ENCODE measurements around the gene GPATCH4. TPM values are rescaled to one million over a fixed set of nuclear protein-coding genes. Genes with fewer than 3 reads are reported as not detected.

The GPATCH4 gene
- total RNA-seq, 1 experiment from 2014 or later = 44.4 TPM

DNA sequence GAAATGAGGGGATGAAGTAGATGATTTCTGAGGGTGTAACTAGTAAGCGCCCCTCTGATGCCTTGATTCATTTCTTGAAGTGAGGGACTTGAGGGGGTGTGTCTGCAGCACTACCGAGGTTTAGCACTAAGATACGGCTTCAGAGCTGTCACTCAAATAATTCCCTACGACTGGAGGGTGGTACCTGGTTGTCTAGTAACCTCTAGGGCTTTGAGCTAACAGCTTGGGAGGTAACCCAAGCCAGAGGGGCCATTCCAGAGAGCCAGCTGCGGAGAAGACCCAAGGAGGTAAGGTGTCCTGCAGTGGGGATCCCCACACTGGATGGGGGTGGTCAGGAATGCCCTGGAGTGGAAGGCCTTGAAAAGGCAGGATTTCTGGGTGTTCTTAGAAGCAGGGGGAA lies 21.8 kb downstream of the GPATCH4 start, which contains the start of gene TTC24:
Gene TTC24, plus strand, starts transcription at position 252 of the 400 bp plus-strand sequence. CDS start 1,642 bp downstream, outside the sequence.
- Histone ChIP-seq H3K4me1 (ENCODE audit: control insufficient read depth, insufficient read depth, low read length) (no peaks in the 10 kb centered on the region), H3K9me3 (ENCODE audit: control insufficient read depth, insufficient read depth, low read depth, low read length) (no peaks in the 10 kb centered on the region), H3K27ac (ENCODE audit: low read length) (no peak within 1 kb of the TSS), H3K4me3 (ENCODE audit: low read depth in 2 of 2, low read length in 2 of 2) (no peak within 1 kb of the TSS), H3K36me3 (ENCODE audit: control insufficient read depth, insufficient read depth, low read length) (no peaks in the 10 kb centered on the region), H3K27me3 (ENCODE audit: control insufficient read depth, insufficient read depth, low read length) (no peaks in the 10 kb centered on the region)
- TF ChIP-seq SIN3A (IDR thresholded peaks at IDR 0.05; ENCODE audit: borderline replicate concordance, insufficient read depth, low read depth, low read length) (no peak), REST (IDR thresholded peaks at IDR 0.05; ENCODE audit: insufficient read depth in 1 of 2, low read depth in 2 of 2, low read length in 1 of 2) (no peak), POLR2AphosphoS5 (IDR thresholded peaks at IDR 0.05; ENCODE audit: low read depth, low read length) (no peak), TCF7L2 (IDR thresholded peaks at IDR 0.05; ENCODE audit: low read depth, low read length) (no peak)
- TF ChIP-seq, protein P1, sequence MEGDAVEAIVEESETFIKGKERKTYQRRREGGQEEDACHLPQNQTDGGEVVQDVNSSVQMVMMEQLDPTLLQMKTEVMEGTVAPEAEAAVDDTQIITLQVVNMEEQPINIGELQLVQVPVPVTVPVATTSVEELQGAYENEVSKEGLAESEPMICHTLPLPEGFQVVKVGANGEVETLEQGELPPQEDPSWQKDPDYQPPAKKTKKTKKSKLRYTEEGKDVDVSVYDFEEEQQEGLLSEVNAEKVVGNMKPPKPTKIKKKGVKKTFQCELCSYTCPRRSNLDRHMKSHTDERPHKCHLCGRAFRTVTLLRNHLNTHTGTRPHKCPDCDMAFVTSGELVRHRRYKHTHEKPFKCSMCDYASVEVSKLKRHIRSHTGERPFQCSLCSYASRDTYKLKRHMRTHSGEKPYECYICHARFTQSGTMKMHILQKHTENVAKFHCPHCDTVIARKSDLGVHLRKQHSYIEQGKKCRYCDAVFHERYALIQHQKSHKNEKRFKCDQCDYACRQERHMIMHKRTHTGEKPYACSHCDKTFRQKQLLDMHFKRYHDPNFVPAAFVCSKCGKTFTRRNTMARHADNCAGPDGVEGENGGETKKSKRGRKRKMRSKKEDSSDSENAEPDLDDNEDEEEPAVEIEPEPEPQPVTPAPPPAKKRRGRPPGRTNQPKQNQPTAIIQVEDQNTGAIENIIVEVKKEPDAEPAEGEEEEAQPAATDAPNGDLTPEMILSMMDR (IDR thresholded peaks at IDR 0.05) = no peak
- ChIA-PET POLR2A (no interaction called here), CTCF (interaction anchor here (0.6 to 1.6 kb wide), 4 partner anchors 29 to 97 kb away, joined by 3 to 10 read pairs (median 6); no protein-coding TSS in a partner anchor)
- intact Hi-C loops (cut with micrococcal nuclease; ENCODE audit: unreplicated experiment) = no loop called here
- no peak for DNase-seq (ENCODE audit: low read depth, low spot score)
- ATAC-seq = no peak
- in situ Hi-C loops (cut with HindIII; ENCODE audit: low pct_unique_long_range_greater_than_20kb, low sequenced_read_pairs) = no loop called here
- BruUV-seq (replicated peaks) = no TSS peak

DNA sequence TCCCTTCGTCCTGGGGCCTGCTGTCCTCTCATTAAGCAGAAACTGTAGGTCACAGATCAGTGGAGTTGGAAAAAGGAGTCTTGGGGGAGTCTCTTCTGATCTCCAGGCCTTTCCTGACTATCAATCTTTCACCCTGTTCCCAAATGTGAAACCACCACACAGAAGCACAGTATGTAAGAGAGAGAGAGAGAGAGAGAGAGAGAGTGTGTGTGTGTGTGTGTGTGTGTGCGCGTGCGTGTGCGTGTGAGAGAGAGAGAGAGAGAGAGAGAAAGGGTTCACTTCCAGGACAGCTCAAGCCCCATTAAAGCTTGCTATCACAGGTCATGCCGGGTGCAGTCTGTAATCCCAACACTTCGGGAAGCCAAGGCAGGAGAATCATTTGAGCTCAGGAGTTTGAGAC lies 23.2 kb downstream of the GPATCH4 start:
- CTCF ChIA-PET = interaction anchor here (0.5 to 1.3 kb wide), 3 partner anchors 35 to 120 kb away, joined by 3 to 10 read pairs (median 5); no protein-coding TSS in a partner anchor
- DNase-seq (ENCODE audit: low read depth, low spot score) (no peak), ATAC-seq (no peak)
- intact Hi-C loops (cut with micrococcal nuclease; ENCODE audit: unreplicated experiment) (no loop called here), in situ Hi-C loops (cut with HindIII; ENCODE audit: low pct_unique_long_range_greater_than_20kb, low sequenced_read_pairs) (no loop called here)
- no peak overlapping the region for H3K4me3 ChIP-seq (ENCODE audit: low read depth in 2 of 2, low read length in 2 of 2)
- TF ChIP-seq TCF7L2 (IDR thresholded peaks at IDR 0.05; ENCODE audit: low read depth, low read length) (no peak), POLR2AphosphoS5 (IDR thresholded peaks at IDR 0.05; ENCODE audit: low read depth, low read length) (no peak), REST (IDR thresholded peaks at IDR 0.05; ENCODE audit: insufficient read depth in 1 of 2, low read depth in 2 of 2, low read length in 1 of 2) (no peak), SIN3A (IDR thresholded peaks at IDR 0.05; ENCODE audit: borderline replicate concordance, insufficient read depth, low read depth, low read length) (no peak)
- TF ChIP-seq, protein P1 (IDR thresholded peaks at IDR 0.05) = no peak
- no peaks in the 10 kb centered on the region for H3K36me3 ChIP-seq (ENCODE audit: control insufficient read depth, insufficient read depth, low read length)
- H3K27ac ChIP-seq (ENCODE audit: low read length) = no peak overlapping the region
- POLR2A ChIA-PET = no interaction called here
- H3K4me1 ChIP-seq (ENCODE audit: control insufficient read depth, insufficient read depth, low read length) = no peaks in the 10 kb centered on the region
- BruUV-seq (replicated peaks) = no TSS peak
- no peaks in the 10 kb centered on the region for H3K27me3 ChIP-seq (ENCODE audit: control insufficient read depth, insufficient read depth, low read length)
- H3K9me3 ChIP-seq (ENCODE audit: control insufficient read depth, insufficient read depth, low read depth, low read length) = no peaks in the 10 kb centered on the region

Data from Panc1 (cell line).